ENCODE measurements around the gene DYNC2H1.

Gene DYNC2H1

GRCh38 chr11:103254123-103254522, 144.9 kb downstream of the DYNC2H1 start:
- no peak for TF ChIP-seq NFIC (IDR thresholded peaks at IDR 0.05)
- no peak for TF ChIP-seq TEAD4 (IDR thresholded peaks at IDR 0.05)
- no peak for TF ChIP-seq FOXM1 (IDR thresholded peaks at IDR 0.05; ENCODE audit: borderline replicate concordance, low read depth)
- no peak for TF ChIP-seq ZBTB7A (IDR thresholded peaks at IDR 0.05; ENCODE audit: low read depth)
- TF ChIP-seq CREB1 (IDR thresholded peaks at IDR 0.05; ENCODE audit: low read depth), result no peak
- no peak for TF ChIP-seq REST (IDR thresholded peaks at IDR 0.05; ENCODE audit: low read depth)
- no peak for TF ChIP-seq EP300 (IDR thresholded peaks at IDR 0.05; ENCODE audit: borderline replicate concordance)
- no peak for TF ChIP-seq USF1 (IDR thresholded peaks at IDR 0.05)
- TF ChIP-seq MAX (IDR thresholded peaks at IDR 0.05), result no peak
- TF ChIP-seq EGR1 (IDR thresholded peaks at IDR 0.05), result no peak
- no peak for TF ChIP-seq TAF1 (IDR thresholded peaks at IDR 0.05; ENCODE audit: low read depth)
- no peak for TF ChIP-seq CEBPB (IDR thresholded peaks at IDR 0.05)
- no peak for TF ChIP-seq YY1 (IDR thresholded peaks at IDR 0.05; ENCODE audit: low read depth)
- TF ChIP-seq RAD21 (IDR thresholded peaks at IDR 0.05; ENCODE audit: low read depth), result no peak
- no peak for TF ChIP-seq TCF12 (IDR thresholded peaks at IDR 0.05; ENCODE audit: low read depth)

- peak; percentile 56 for TF ChIP-seq RAD21 (IDR thresholded peaks at IDR 0.05; ENCODE audit: low read depth)
- no peak for TF ChIP-seq TAF1 (IDR thresholded peaks at IDR 0.05; ENCODE audit: low read depth)
Measured at GRCh38 chr11:103257360-103257759, 148.1 kb downstream of the DYNC2H1 start.

- no peak for TF ChIP-seq REST (IDR thresholded peaks at IDR 0.05; ENCODE audit: low read depth)
- TF ChIP-seq EGR1 (IDR thresholded peaks at IDR 0.05), result no peak
- no peak for TF ChIP-seq TEAD4 (IDR thresholded peaks at IDR 0.05)
- no peak for TF ChIP-seq CEBPB (IDR thresholded peaks at IDR 0.05)
- no peak for TF ChIP-seq CREB1 (IDR thresholded peaks at IDR 0.05; ENCODE audit: low read depth)
- no peak for TF ChIP-seq USF1 (IDR thresholded peaks at IDR 0.05)
Measured at GRCh38 chr11:103266167-103266831, 157.1 kb downstream of the DYNC2H1 start.

GRCh38 chr11:103272876-103273275, 163.7 kb downstream of the DYNC2H1 start:
- TF ChIP-seq ZBTB7A (IDR thresholded peaks at IDR 0.05; ENCODE audit: low read depth), result no peak
- no peak for TF ChIP-seq RAD21 (IDR thresholded peaks at IDR 0.05; ENCODE audit: low read depth)
- no peak for TF ChIP-seq TAF1 (IDR thresholded peaks at IDR 0.05; ENCODE audit: low read depth)

GRCh38 chr11:103274025-103274424, 164.8 kb downstream of the DYNC2H1 start:
- TF ChIP-seq TEAD4 (IDR thresholded peaks at IDR 0.05) (no peak), TAF1 (IDR thresholded peaks at IDR 0.05; ENCODE audit: low read depth) (no peak), CEBPB (IDR thresholded peaks at IDR 0.05) (no peak), EGR1 (IDR thresholded peaks at IDR 0.05) (no peak), ZBTB7A (IDR thresholded peaks at IDR 0.05; ENCODE audit: low read depth) (no peak), USF1 (IDR thresholded peaks at IDR 0.05) (no peak), YY1 (IDR thresholded peaks at IDR 0.05; ENCODE audit: low read depth) (no peak), TCF12 (IDR thresholded peaks at IDR 0.05; ENCODE audit: low read depth) (no peak), MAX (IDR thresholded peaks at IDR 0.05) (no peak), FOXM1 (IDR thresholded peaks at IDR 0.05; ENCODE audit: borderline replicate concordance, low read depth) (no peak)

- TF ChIP-seq CREB1 (IDR thresholded peaks at IDR 0.05; ENCODE audit: low read depth) (no peak), TCF12 (IDR thresholded peaks at IDR 0.05; ENCODE audit: low read depth) (no peak), USF1 (IDR thresholded peaks at IDR 0.05) (no peak), FOXM1 (IDR thresholded peaks at IDR 0.05; ENCODE audit: borderline replicate concordance, low read depth) (no peak), MAX (IDR thresholded peaks at IDR 0.05) (no peak), CEBPB (IDR thresholded peaks at IDR 0.05) (no peak), NFIC (IDR thresholded peaks at IDR 0.05) (no peak), REST (IDR thresholded peaks at IDR 0.05; ENCODE audit: low read depth) (no peak), RAD21 (IDR thresholded peaks at IDR 0.05; ENCODE audit: low read depth) (no peak), EGR1 (IDR thresholded peaks at IDR 0.05) (no peak), TAF1 (IDR thresholded peaks at IDR 0.05; ENCODE audit: low read depth) (no peak)
Measured at GRCh38 chr11:103279821-103280220, 170.6 kb downstream of the DYNC2H1 start.

Measured in Ishikawa (cell line).